A549 (cell line): ENCODE results near the gene PRKG1. TPM values are rescaled to one million over a fixed set of nuclear protein-coding genes. Genes with fewer than 3 reads are reported as not detected.
A peak's percentile ranks its signal among the peaks of the same experiment; 100 is the strongest.

Experiments used
- ATAC-seq, 2 experiments: fragments of 200-7000 bp in 1 of 2; fragments of >200 bp in 1 of 2; cut with Nextera tagmentation in 1 of 2; cut with Tn5 transposase in 1 of 2; 3 replicates each; pipeline versions ENCODE4 v1.8.0 to v1.9.1; 2018 to 2020; ENCODE audit warnings: mild to moderate bottlenecking in 1 of 2, moderate library complexity in 1 of 2
- CTCF ChIA-PET: fragments of 300-600 bp; sonication (Branson Sonifier 250); formaldehyde crosslinking; extraction: SDS; loops from one replicate; lab custom pipeline; 2021; ENCODE audit warnings: antibody characterized with exemption, inconsistent platforms; lab: Yijun Ruan, JAX
- POLR2A ChIA-PET: fragments of 350-600 bp; formaldehyde crosslinking; extraction: SDS; loops from one replicate; lab custom pipeline; 2021; ENCODE audit warnings: antibody characterized with exemption, inconsistent platforms; lab: Yijun Ruan, JAX
- DNase-seq, 2 experiments: peaks; one replicate each; pipeline versions ENCODE4 v3.0.0 to v3.0.0-alpha.2; 2011 to 2016; ENCODE audit warnings: low read depth in 1 of 2, low spot score in 1 of 2
- FAIRE-seq: peaks from 2 replicates; lab custom pipeline; 2011; peaks lifted over from hg19 to GRCh38; lab: Jason Lieb, UNC
- H3K27ac ChIP-seq, 2 experiments: fragments of >200 bp; sonication (Bioruptor Twin); formaldehyde crosslinking; 3 replicates each; pipeline ENCODE4 v1.5.1; 2016 to 2017
- H3K4me1 ChIP-seq: fragments of >200 bp; sonication (Bioruptor Twin); formaldehyde crosslinking; 3 replicates; pipeline ENCODE4 v1.6.1; 2016
- H3K4me2 ChIP-seq: fragments of >200 bp; sonication (Bioruptor Twin); formaldehyde crosslinking; 3 replicates; pipeline ENCODE4 v1.6.1; 2016
- H3K4me3 ChIP-seq: fragments of >200 bp; sonication (Bioruptor Twin); formaldehyde crosslinking; 3 replicates; pipeline ENCODE4 v1.5.1; 2016
- H3K9me3 ChIP-seq: fragments of >200 bp; sonication (Bioruptor Twin); formaldehyde crosslinking; 3 replicates; pipeline ENCODE4 v1.6.1; 2016
- CEBPB ChIP-seq, 2 experiments: fragments of >200 bp in 1 of 2; sonication (Bioruptor Twin) in 1 of 2; formaldehyde crosslinking in 1 of 2; IDR thresholded peaks; 2 replicates each; pipeline ENCODE4 v1.6.1; 2012 to 2016
- EHF ChIP-seq: fragments of 250-450 bp; sonication (Bioruptor Pico); IDR thresholded peaks from 2 replicates; pipeline ENCODE4 v1.5.0; 2020; ENCODE audit warnings: mild to moderate bottlenecking
- EHMT2 ChIP-seq: fragments of 200-600 bp; sonication (generic); IDR thresholded peaks from 2 replicates; pipeline ENCODE4 v1.6.1; 2016; ENCODE audit warnings: antibody characterized with exemption, low read depth, mild to moderate bottlenecking, moderate library complexity
- ELK1 ChIP-seq: fragments of 150-350 bp; IDR thresholded peaks from 2 replicates; pipeline ENCODE4 v1.6.1; 2014; ENCODE audit warnings: low read depth, mild to moderate bottlenecking, low read length
- ESRRA ChIP-seq: fragments of 150-350 bp; IDR thresholded peaks from 2 replicates; pipeline ENCODE4 v1.6.1; 2014; ENCODE audit warnings: mild to moderate bottlenecking, low read length, borderline replicate concordance
- FOXS1 ChIP-seq: fragments of 250-450 bp; sonication (Bioruptor Pico); IDR thresholded peaks from 2 replicates; pipeline ENCODE4 v1.5.0; 2020; ENCODE audit warnings: mild to moderate bottlenecking, moderate library complexity
- GATA3 ChIP-seq: IDR thresholded peaks from 2 replicates; pipeline ENCODE4 v1.6.1; 2012; ENCODE audit warnings: borderline replicate concordance
- HEYL ChIP-seq: fragments of 250-450 bp; sonication (Bioruptor Pico); IDR thresholded peaks from 2 replicates; pipeline ENCODE4 v1.8.0; 2021; ENCODE audit warnings: mild to moderate bottlenecking, moderate library complexity
- HOXB13 ChIP-seq: fragments of 250-450 bp; sonication (Bioruptor Pico); IDR thresholded peaks from 2 replicates; pipeline ENCODE4 v1.5.0; 2020; ENCODE audit warnings: low read depth, mild to moderate bottlenecking, moderate library complexity
- JUN ChIP-seq, 2 experiments: fragments of >200 bp; sonication (Bioruptor Twin); formaldehyde crosslinking; IDR thresholded peaks; 2 replicates in 1 of 2; 3 replicates in 1 of 2; pipeline ENCODE4 v1.6.1; 2016 to 2017
- JUNB ChIP-seq: fragments of >200 bp; sonication (Bioruptor Twin); formaldehyde crosslinking; IDR thresholded peaks from 2 replicates; pipeline ENCODE4 v1.6.1; 2016
- KDM1A ChIP-seq: fragments of 200-600 bp; sonication (generic); IDR thresholded peaks from 2 replicates; pipeline ENCODE4 v1.6.1; 2016; ENCODE audit warnings: low read depth, mild to moderate bottlenecking
- MAFK ChIP-seq: fragments of 450-650 bp; IDR thresholded peaks from 2 replicates; pipeline ENCODE4 v1.6.1; 2014; ENCODE audit not compliant: partially characterized antibody
- MAZ ChIP-seq: fragments of 150-350 bp; IDR thresholded peaks from 2 replicates; pipeline ENCODE4 v1.6.1; 2014; ENCODE audit warnings: antibody characterized with exemption, low read depth, low read length, borderline replicate concordance
- MYC ChIP-seq: IDR thresholded peaks from 2 replicates; pipeline ENCODE4 v1.6.1; 2012; ENCODE audit warnings: mild to moderate bottlenecking, inconsistent platforms, low read length, improper control_type of control experiment, borderline replicate concordance
- NPAS2 ChIP-seq: fragments of 250-450 bp; sonication (Bioruptor Pico); IDR thresholded peaks from 2 replicates; pipeline ENCODE4 v1.8.0; 2022; ENCODE audit warnings: mild to moderate bottlenecking, moderate library complexity, borderline replicate concordance
- PHF8 ChIP-seq: fragments of 200-600 bp; sonication (generic); IDR thresholded peaks from 2 replicates; pipeline ENCODE4 v1.6.1; 2016; ENCODE audit warnings: low read depth, mild to moderate bottlenecking, antibody characterized with exemption, moderate library complexity, borderline replicate concordance
- RARB ChIP-seq: fragments of 250-450 bp; sonication (Bioruptor Pico); IDR thresholded peaks from 2 replicates; pipeline ENCODE4 v1.8.0; 2021; ENCODE audit warnings: mild to moderate bottlenecking, moderate library complexity
- REST ChIP-seq: fragments of 200-600 bp; sonication (generic); IDR thresholded peaks from 2 replicates; pipeline ENCODE4 v1.6.1; 2016; ENCODE audit warnings: antibody characterized with exemption, mild to moderate bottlenecking, moderate library complexity
- SMC3 ChIP-seq: fragments of >200 bp; sonication (Bioruptor Twin); formaldehyde crosslinking; IDR thresholded peaks from 3 replicates; pipeline ENCODE4 v1.6.1; 2018; ENCODE audit warnings: inconsistent platforms
- ZNF302 ChIP-seq: fragments of 250-450 bp; sonication (Bioruptor Pico); IDR thresholded peaks from 2 replicates; pipeline ENCODE4 v1.9.0; 2021; ENCODE audit warnings: inconsistent platforms, mild to moderate bottlenecking, moderate library complexity
- ZSCAN20 ChIP-seq: fragments of 250-450 bp; sonication (Bioruptor Pico); IDR thresholded peaks from 2 replicates; pipeline ENCODE4 v1.8.0; 2022; ENCODE audit warnings: mild to moderate bottlenecking, moderate library complexity
- WGBS: methylation state at CpG from one replicate; pipeline ENCODE4 v1.1.6; 2017; ENCODE audit errors: missing lambda C conversion rate; 5-methylcytosine and 5-hydroxymethylcytosine counted together
- polyA plus RNA-seq, 4 experiments: library from polyadenylated mRNA; depleted of rRNA in 3 of 4; stranded (reverse); fragments of >200 nt; fragmentation: RNase III in 1 of 4; extraction: RNeasy Plus Mini Kit Qiagen cat#74134 plus additional on column Dnase treatment in 1 of 4; gene quantifications; 2 replicates in 3 of 4; 3 replicates in 1 of 4; pipeline ENCODE4 v1.2.3, GENCODE V29; 2011 to 2017
- TF ChIP-seq, protein P1 (sequence below): IDR thresholded peaks from 2 replicates; pipeline ENCODE4 v1.6.1; 2012
- TF ChIP-seq, protein P2 (sequence below): IDR thresholded peaks from 2 replicates; pipeline ENCODE4 v1.6.1; 2012
- TF ChIP-seq, protein P3 (sequence below): fragments of 250-450 bp; sonication (Bioruptor Pico); IDR thresholded peaks from 2 replicates; pipeline ENCODE4 v1.5.0; 2020; ENCODE audit warnings: low read depth, mild to moderate bottlenecking, moderate library complexity
- TF ChIP-seq, protein P4 (sequence below): fragments of >200 bp; sonication (Bioruptor Twin); formaldehyde crosslinking; IDR thresholded peaks from 3 replicates; pipeline ENCODE4 v1.6.1; 2016

The PRKG1 gene
- polyA plus RNA-seq, 2 of the 4 experiments (the other 2 are of a cell fraction), result not detected

DNA sequence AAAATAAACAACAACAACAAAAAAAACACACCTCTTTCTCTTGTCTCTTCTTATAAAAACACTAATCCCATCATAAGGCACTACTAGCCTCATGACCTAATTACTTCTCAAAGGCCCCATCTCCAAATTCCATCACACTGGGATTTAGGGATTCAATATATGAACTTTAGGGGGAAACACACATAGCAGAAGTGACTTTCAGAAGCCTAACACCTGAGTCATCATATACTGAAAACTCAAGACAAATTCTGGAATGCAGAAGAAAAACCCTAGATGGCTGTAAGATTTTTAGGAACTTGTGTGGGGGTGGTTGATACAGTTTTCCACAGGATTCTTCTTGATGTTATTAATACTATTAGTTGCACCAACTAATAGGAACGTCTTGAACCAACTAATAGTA, 658.8 kb downstream of the PRKG1 start:
- CTCF ChIA-PET, result no interaction called here
- H3K4me3 ChIP-seq, result no peak overlapping the region
- TF ChIP-seq PHF8, result 0 out of 2 replicates have a peak, but pooled peaks have one; percentile 19
- TF ChIP-seq, protein P1, sequence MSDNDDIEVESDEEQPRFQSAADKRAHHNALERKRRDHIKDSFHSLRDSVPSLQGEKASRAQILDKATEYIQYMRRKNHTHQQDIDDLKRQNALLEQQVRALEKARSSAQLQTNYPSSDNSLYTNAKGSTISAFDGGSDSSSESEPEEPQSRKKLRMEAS, result no peak
- TF ChIP-seq ELK1, result no peak
- TF ChIP-seq, all 56 proteins: peak for 1
- Histone ChIP-seq H3K4me2 (no peak overlapping the region), H3K4me1 (no peaks in the 10 kb centered on the region), H3K9me3 (no peaks in the 10 kb centered on the region), H3K27ac (no peak overlapping the region)
- POLR2A ChIA-PET, result no interaction called here
- FAIRE-seq (no peak), DNase-seq (no peak), ATAC-seq (no peak)
- 2% methylated on average over 1 of the region's 1 CpG for WGBS

DNA sequence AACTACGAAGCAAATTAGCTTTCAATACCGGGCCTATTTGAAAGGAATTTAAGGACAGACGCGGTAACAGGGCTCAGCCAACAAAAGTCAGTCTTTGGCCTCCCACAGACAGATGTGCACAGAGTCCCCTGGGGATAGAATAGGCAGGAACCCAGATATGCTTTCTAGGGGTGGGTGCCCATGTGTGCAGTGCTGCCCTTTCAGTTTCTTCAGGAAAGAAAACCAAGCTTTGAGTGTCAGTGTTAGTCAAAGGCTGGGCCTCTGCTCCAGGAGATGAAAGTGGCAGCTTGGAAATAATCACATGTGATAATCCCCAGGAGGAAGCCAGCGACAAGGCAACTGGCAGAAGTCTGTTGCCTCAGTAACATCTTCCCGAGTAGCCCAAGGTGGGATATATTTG, 668.9 kb downstream of the PRKG1 start:
- POLR2A ChIA-PET, result no interaction called here
- CTCF ChIA-PET, result interaction anchor here (1.5 kb wide), 1 partner anchor 132 kb away, joined by 3 read pairs; no protein-coding TSS in a partner anchor
- no peak overlapping the region for H3K27ac ChIP-seq
- no peak overlapping the region for H3K4me2 ChIP-seq
- FAIRE-seq (no peak), ATAC-seq (no peak), DNase-seq (no peak)
- no peaks in the 10 kb centered on the region for H3K9me3 ChIP-seq
- TF ChIP-seq KDM1A (no peak), HEYL (CRISPR knock-in tag) (no peak), FOXS1 (CRISPR knock-in tag) (no peak), NPAS2 (no peak), ZSCAN20 (CRISPR knock-in tag) (no peak), MYC (no peak), RARB (CRISPR knock-in tag) (no peak), MAFK (no peak), SMC3 (no peak), JUN (IDR thresholded peaks at IDR 0.05) (no peak)
- TF ChIP-seq, protein P2, sequence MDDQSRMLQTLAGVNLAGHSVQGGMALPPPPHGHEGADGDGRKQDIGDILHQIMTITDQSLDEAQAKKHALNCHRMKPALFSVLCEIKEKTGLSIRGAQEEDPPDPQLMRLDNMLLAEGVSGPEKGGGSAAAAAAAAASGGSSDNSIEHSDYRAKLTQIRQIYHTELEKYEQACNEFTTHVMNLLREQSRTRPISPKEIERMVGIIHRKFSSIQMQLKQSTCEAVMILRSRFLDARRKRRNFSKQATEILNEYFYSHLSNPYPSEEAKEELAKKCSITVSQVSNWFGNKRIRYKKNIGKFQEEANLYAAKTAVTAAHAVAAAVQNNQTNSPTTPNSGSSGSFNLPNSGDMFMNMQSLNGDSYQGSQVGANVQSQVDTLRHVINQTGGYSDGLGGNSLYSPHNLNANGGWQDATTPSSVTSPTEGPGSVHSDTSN, result no peak
- TF ChIP-seq, protein P3, sequence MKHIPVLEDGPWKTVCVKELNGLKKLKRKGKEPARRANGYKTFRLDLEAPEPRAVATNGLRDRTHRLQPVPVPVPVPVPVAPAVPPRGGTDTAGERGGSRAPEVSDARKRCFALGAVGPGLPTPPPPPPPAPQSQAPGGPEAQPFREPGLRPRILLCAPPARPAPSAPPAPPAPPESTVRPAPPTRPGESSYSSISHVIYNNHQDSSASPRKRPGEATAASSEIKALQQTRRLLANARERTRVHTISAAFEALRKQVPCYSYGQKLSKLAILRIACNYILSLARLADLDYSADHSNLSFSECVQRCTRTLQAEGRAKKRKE (CRISPR knock-in tag), result no peak
- TF ChIP-seq, protein P4, sequence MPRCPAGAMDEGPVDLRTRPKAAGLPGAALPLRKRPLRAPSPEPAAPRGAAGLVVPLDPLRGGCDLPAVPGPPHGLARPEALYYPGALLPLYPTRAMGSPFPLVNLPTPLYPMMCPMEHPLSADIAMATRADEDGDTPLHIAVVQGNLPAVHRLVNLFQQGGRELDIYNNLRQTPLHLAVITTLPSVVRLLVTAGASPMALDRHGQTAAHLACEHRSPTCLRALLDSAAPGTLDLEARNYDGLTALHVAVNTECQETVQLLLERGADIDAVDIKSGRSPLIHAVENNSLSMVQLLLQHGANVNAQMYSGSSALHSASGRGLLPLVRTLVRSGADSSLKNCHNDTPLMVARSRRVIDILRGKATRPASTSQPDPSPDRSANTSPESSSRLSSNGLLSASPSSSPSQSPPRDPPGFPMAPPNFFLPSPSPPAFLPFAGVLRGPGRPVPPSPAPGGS, result no peak
- H3K4me3 ChIP-seq, result no peak overlapping the region
- 52% methylated on average over 6 of the region's 6 CpGs for WGBS
- no peaks in the 10 kb centered on the region for H3K4me1 ChIP-seq

DNA sequence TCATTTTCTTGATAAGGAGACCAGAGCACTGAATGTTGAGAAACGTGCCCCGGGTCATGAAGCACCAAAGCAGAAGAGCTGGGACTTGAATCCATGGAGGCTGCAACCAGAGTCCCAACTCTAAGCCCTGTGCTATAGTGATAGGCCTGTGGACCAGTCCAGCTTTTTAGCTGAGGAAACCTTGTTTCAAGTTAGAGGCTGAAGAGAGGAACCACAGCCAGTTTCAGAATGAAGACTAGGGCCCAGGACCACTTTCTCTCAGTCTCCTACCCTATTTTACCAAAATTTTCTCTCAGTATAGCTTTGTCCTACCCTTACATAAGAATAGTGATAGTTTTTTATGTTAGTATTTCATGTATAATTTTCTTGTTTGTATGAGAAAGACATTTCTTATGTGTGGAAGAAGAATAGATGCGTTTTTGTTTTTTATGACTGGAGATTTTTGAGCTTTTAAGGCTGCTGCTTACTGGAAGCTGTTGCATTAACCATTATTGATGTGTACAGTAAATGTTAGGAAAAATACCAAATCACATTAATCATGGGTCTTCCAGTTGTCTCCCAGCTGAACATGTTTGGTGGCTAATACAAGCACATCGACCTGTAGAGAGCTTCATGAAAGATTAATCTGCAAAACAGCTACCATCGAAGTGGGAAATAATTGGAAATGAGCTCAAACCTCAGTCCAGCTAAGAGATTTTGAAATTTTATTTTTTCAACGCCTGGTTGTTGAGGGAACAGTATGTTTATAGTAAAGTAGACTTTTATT, 670.1 kb downstream of the PRKG1 start:
- POLR2A ChIA-PET, result no interaction called here
- FAIRE-seq (no peak), ATAC-seq (no peak), DNase-seq (no peak)
- Histone ChIP-seq H3K4me2 (no peak overlapping the region), H3K27ac (no peak overlapping the region), H3K4me1 (no peaks in the 10 kb centered on the region), H3K9me3 (no peaks in the 10 kb centered on the region), H3K4me3 (no peak overlapping the region)
- WGBS, result 15% methylated on average over 6 of the region's 6 CpGs
- CTCF ChIA-PET, result no interaction called here
- TF ChIP-seq MAZ, result no peak
- TF ChIP-seq NPAS2, result no peak
- TF ChIP-seq FOXS1 (CRISPR knock-in tag), result no peak
- TF ChIP-seq EHMT2, result no peak
- TF ChIP-seq ZNF302 (CRISPR knock-in tag), result no peak
- TF ChIP-seq CEBPB (IDR thresholded peaks at IDR 0.05), result no peak
- no peak for TF ChIP-seq REST
- no peak for TF ChIP-seq ESRRA
- no peak for TF ChIP-seq HOXB13
- TF ChIP-seq EHF (CRISPR knock-in tag), result no peak
- TF ChIP-seq JUN (IDR thresholded peaks at IDR 0.05), result no peak
- TF ChIP-seq JUNB, result no peak
- TF ChIP-seq GATA3, result no peak
- TF ChIP-seq PHF8, result no peak
- no peak for TF ChIP-seq MYC
